Measurements from ENCODE around the gene METTL2B. TPM values are rescaled to one million over a fixed set of nuclear protein-coding genes. Genes with fewer than 3 reads are reported as not detected.
"Not testable (repeated sequence)": the region's sequence is repeated elsewhere in the genome, so short reads cannot be mapped to it uniquely, and the experiment has no call there.

Gene METTL2B
- total RNA-seq, 4 donors from 2014 or later: 21.6 to 27.9 (median 24.1) TPM

GRCh38 chr7:128479082-128479481, 2.5 kb downstream of the METTL2B start:
- Histone ChIP-seq H3K36me3 (peaks cover 0 to 48% (median 0%) of the 10 kb centered on the region in 3 donors), H3K4me1 (peaks cover 0 to 30% (median 3%) of the 10 kb centered on the region in 4 donors)
- WGBS, 2 donors: 87 to 88% methylated on average over 4 of the region's 4 CpGs
- H3K27ac ChIP-seq; H3K4me3 ChIP-seq; H3K27me3 ChIP-seq; H3K9me3 ChIP-seq; DNase-seq (ENCODE audit: low spot score in 2 of 2): not testable (repeated sequence)

- H3K36me3 ChIP-seq: peaks cover 0 to 61% (median 0%) of the 10 kb centered on the region in 3 donors
- 91 to 96% methylated on average over 6 of the region's 6 CpGs for WGBS, 2 donors
- not testable (repeated sequence) for DNase-seq (ENCODE audit: low spot score in 2 of 2); H3K27me3 ChIP-seq; H3K27ac ChIP-seq; H3K4me1 ChIP-seq; H3K4me3 ChIP-seq; H3K9me3 ChIP-seq
These were observed 11.6 kb downstream of the METTL2B start for GRCh38 chr7:128488134-128488533.

DNA sequence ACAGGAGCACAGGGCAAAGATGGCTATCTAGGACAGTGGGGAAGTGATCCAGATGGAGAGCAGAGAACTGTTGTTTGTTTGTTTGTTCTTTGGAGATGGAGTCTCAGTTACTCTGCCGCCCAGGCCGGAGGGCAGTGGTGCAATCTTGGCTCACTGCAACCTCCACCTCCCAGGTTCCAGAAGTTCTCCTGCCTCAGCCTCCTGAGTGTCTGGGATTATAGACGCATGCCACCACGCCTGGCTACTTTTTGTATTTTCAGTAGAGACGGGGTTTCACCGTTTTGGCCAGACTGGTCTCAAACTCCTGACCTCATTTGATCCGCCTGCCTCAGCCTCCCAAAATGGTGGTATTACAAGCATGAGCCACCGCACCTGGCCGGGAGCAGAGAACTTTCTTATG, 20.9 kb downstream of the METTL2B start:
- no peaks in the 10 kb centered on the region for H3K4me1 ChIP-seq
- TF ChIP-seq EP300 (IDR thresholded peaks at IDR 0.05) (no peak), POLR2A (IDR thresholded peaks at IDR 0.05) (no peak)
- TF ChIP-seq, protein P1, sequence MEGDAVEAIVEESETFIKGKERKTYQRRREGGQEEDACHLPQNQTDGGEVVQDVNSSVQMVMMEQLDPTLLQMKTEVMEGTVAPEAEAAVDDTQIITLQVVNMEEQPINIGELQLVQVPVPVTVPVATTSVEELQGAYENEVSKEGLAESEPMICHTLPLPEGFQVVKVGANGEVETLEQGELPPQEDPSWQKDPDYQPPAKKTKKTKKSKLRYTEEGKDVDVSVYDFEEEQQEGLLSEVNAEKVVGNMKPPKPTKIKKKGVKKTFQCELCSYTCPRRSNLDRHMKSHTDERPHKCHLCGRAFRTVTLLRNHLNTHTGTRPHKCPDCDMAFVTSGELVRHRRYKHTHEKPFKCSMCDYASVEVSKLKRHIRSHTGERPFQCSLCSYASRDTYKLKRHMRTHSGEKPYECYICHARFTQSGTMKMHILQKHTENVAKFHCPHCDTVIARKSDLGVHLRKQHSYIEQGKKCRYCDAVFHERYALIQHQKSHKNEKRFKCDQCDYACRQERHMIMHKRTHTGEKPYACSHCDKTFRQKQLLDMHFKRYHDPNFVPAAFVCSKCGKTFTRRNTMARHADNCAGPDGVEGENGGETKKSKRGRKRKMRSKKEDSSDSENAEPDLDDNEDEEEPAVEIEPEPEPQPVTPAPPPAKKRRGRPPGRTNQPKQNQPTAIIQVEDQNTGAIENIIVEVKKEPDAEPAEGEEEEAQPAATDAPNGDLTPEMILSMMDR (IDR thresholded peaks at IDR 0.05): no peak
- H3K27me3 ChIP-seq: no peaks in the 10 kb centered on the region
- no peak overlapping the region for H3K4me3 ChIP-seq
- H3K27ac ChIP-seq: no peak overlapping the region
- WGBS, 2 donors: 85 to 94% methylated on average over 8 to 9 of the region's 9 CpGs
- DNase-seq (ENCODE audit: low spot score in 2 of 2): no peak
- no peaks in the 10 kb centered on the region for H3K9me3 ChIP-seq
- peaks cover 0 to 94% (median 5%) of the 10 kb centered on the region in 3 donors for H3K36me3 ChIP-seq

GRCh38 chr7:128505416-128505815, 28.9 kb downstream of the METTL2B start:
- not testable (repeated sequence) for H3K27ac ChIP-seq; H3K4me1 ChIP-seq; H3K4me3 ChIP-seq; H3K9me3 ChIP-seq; H3K27me3 ChIP-seq; DNase-seq (ENCODE audit: low spot score in 2 of 2)
- H3K36me3 ChIP-seq: peaks cover 0 to 38% (median 0%) of the 10 kb centered on the region in 3 donors
- WGBS, 2 donors: 88 to 89% methylated on average over 2 of the region's 2 CpGs

DNA sequence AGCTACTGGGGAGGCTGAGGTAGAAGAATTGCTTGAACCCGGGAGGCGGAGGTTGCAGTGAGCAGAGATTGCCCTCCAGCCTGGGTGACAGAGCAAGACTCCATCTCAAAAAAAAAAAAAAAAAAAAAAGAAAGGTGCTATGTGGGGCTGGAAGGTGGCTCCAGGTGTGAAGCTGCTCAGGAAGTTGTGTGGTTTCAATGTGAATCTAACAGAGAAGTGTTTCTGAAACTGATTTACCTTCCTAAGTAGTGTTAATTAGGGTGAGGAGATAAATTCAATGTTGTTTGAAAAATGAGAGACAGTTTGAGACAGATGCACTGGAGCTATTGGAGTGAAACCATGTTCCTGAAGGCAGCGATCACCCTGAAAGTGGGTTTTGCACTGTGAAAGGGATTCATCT, 30.3 kb downstream of the METTL2B start:
- WGBS, 2 donors: 88 to 91% methylated on average over 3 of the region's 3 CpGs
- DNase-seq (ENCODE audit: low spot score in 2 of 2): not testable (repeated sequence)

GRCh38 chr7:128507321-128507993, 30.9 kb downstream of the METTL2B start:
- 56 to 65% methylated on average over 5 of the region's 5 CpGs for WGBS, 2 donors
- H3K27ac ChIP-seq; H3K9me3 ChIP-seq; H3K27me3 ChIP-seq; H3K4me3 ChIP-seq; H3K4me1 ChIP-seq; DNase-seq (ENCODE audit: low spot score in 2 of 2): not testable (repeated sequence)
- H3K36me3 ChIP-seq: peaks cover 0 to 19% (median 0%) of the 10 kb centered on the region in 3 donors

More for the DNA sequence above, 30.3 kb downstream of the METTL2B start:
- H3K4me1 ChIP-seq, H3K27me3 ChIP-seq, H3K27ac ChIP-seq, H3K4me3 ChIP-seq, H3K9me3 ChIP-seq: not testable (repeated sequence)
- H3K36me3 ChIP-seq: peaks cover 0 to 24% (median 0%) of the 10 kb centered on the region in 3 donors

- H3K27ac ChIP-seq; H3K27me3 ChIP-seq; H3K36me3 ChIP-seq; DNase-seq (ENCODE audit: low spot score in 2 of 2); H3K4me1 ChIP-seq; H3K9me3 ChIP-seq; H3K4me3 ChIP-seq: not testable (repeated sequence)
- 85 to 86% methylated on average over 11 of the region's 11 CpGs for WGBS, 2 donors
These were observed 35.1 kb downstream of the METTL2B start for GRCh38 chr7:128511692-128512091.

DNA sequence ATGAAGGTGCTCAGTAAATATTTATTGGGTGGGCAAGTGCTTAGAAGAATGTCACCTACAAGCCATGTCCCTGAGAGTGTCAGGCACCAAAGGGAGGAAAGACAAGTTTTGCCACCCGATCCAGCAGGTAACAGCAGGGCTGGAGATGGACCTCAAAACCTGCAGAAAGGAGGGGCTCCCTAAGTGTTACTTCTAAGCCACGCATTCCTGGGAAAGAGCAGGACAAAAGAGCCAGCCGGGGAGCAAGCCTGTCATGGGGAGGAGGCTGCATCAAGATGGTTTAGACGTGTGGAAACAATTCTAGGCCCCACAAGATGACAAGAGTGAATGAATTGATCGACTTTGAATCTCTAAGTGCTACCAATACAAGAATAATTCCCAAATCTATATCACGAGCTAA, 38.7 kb downstream of the METTL2B start:
- not testable (repeated sequence) for H3K9me3 ChIP-seq; H3K4me1 ChIP-seq; H3K27me3 ChIP-seq; DNase-seq (ENCODE audit: low spot score in 2 of 2); H3K27ac ChIP-seq; H3K4me3 ChIP-seq; H3K36me3 ChIP-seq
- WGBS, 2 donors: 55 to 63% methylated on average over 6 of the region's 6 CpGs

DNA sequence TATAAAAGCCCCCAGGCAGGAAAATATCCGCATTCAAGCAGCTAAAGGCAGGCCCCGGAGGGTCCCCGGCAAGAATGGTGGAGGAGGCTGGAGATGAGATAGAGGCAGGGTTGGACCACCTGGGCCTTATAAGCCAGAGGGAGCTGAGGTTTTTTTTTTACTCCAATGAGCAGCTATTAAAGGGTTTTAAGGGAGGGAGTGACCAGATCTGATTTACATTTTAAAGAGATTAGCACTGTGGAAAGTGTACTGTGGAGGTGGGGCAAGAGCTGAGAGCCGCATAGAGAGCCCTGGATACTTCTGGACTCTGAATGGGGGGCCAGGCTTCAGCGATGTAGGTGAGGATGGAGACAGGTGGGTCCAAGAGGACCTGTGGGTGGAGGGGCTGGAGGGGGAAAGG, 40.5 kb downstream of the METTL2B start:
- H3K4me1 ChIP-seq; H3K27ac ChIP-seq; DNase-seq (ENCODE audit: low spot score in 2 of 2); H3K36me3 ChIP-seq; H3K4me3 ChIP-seq; H3K27me3 ChIP-seq; H3K9me3 ChIP-seq: not testable (repeated sequence)
- 83 to 86% methylated on average over 5 of the region's 5 CpGs for WGBS, 2 donors

GRCh38 chr7:128523226-128523931, 46.8 kb downstream of the METTL2B start:
- H3K9me3 ChIP-seq, H3K36me3 ChIP-seq, H3K4me3 ChIP-seq, H3K27me3 ChIP-seq: not testable (repeated sequence)
- peak overlapping the region in 1 of 4 donors; percentile 36 for H3K27ac ChIP-seq
- DNase-seq (ENCODE audit: low spot score in 2 of 2): peak; percentile 61 to 72
- 26 to 31% methylated on average over 5 of the region's 7 CpGs for WGBS, 2 donors
- peaks cover 0 to 16% (median 3%) of the 10 kb centered on the region in 4 donors for H3K4me1 ChIP-seq

DNA sequence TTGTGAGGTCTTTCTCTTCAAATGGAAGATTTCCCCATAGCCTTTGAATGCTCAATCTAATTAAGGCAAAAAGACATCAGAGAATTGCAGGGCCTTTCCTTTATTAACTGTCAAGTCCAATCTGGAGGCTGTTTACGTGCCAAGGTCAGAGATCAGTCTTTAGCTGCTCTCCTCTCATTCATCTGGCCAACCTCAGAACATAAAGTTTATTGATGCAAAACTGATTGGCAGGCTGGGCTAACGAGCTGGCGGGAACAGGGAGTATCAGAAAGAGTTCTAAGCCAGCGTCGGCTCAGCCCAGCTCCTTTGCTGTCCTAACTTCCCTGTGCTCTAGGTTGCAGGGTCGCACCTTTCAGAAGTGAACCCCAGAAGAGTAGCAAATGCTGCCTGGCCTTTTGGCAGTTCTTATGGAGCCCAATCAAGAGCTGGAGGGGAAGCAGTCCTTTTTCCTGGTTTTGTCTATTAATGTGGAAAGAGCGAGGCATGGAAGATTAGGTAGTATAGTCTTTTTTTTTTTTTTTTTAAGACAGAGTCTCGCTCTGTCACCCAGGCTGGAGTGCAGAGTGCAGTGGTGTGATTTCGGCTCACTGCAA, 47.5 kb downstream of the METTL2B start:
- not testable (repeated sequence) for H3K4me3 ChIP-seq; H3K9me3 ChIP-seq; DNase-seq (ENCODE audit: low spot score in 2 of 2); H3K27me3 ChIP-seq; H3K36me3 ChIP-seq
- Histone ChIP-seq H3K27ac (peak overlapping the region in 1 of 4 donors; percentile 24), H3K4me1 (peaks cover 0 to 16% (median 3%) of the 10 kb centered on the region in 4 donors)
- WGBS, 2 donors: 49 to 56% methylated on average over 9 of the region's 9 CpGs

GRCh38 chr7:128525584-128525983, 49.0 kb downstream of the METTL2B start:
- not testable (repeated sequence) for H3K36me3 ChIP-seq; H3K4me3 ChIP-seq; H3K27me3 ChIP-seq; H3K9me3 ChIP-seq; DNase-seq (ENCODE audit: low spot score in 2 of 2); H3K27ac ChIP-seq
- H3K4me1 ChIP-seq: peaks cover 0 to 20% (median 3%) of the 10 kb centered on the region in 4 donors
- 60 to 77% methylated on average over 2 to 4 of the region's 4 CpGs for WGBS, 2 donors

Data from tibial nerve (tissue), 4 donors.